Measurements from ENCODE around the gene SCFD2.

Gene SCFD2

DNA sequence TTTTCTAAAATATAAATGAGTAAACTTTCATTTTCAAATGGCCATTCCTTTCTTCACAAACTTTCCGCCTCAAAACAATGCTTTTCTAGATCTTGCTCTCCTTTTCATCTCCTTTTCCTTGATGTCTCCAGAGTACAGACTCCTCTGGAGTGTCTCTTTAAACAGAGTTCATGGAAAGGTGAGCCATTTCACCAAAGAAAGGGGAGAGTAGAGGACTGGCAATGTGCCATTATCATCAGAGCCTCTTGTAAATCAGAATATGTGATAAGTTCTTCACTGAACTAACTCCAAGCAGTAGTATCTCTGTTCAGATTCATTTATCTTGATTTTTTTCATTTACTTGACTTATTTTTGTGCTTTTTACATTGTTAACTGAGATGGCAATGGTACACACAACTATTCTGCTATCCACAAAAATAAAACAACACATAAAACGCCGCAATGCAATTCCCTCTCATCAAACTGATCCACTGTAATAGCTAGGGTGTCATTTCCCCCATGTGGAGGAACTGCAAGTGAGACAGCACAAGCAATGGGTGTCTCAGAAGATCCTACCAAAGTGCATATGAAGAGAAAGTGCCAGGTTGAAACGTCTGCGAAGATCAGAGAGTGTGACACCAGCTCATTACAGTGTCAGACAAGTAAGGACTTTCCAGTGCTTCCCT lies 378.3 kb downstream of the SCFD2 start:
- ChIA-PET POLR2A (ENCODE audit: low non-redundant PET) (no interaction called here), CTCF (no interaction called here)
- H3K27ac ChIP-seq: no peak overlapping the region
- TF ChIP-seq, protein P1, sequence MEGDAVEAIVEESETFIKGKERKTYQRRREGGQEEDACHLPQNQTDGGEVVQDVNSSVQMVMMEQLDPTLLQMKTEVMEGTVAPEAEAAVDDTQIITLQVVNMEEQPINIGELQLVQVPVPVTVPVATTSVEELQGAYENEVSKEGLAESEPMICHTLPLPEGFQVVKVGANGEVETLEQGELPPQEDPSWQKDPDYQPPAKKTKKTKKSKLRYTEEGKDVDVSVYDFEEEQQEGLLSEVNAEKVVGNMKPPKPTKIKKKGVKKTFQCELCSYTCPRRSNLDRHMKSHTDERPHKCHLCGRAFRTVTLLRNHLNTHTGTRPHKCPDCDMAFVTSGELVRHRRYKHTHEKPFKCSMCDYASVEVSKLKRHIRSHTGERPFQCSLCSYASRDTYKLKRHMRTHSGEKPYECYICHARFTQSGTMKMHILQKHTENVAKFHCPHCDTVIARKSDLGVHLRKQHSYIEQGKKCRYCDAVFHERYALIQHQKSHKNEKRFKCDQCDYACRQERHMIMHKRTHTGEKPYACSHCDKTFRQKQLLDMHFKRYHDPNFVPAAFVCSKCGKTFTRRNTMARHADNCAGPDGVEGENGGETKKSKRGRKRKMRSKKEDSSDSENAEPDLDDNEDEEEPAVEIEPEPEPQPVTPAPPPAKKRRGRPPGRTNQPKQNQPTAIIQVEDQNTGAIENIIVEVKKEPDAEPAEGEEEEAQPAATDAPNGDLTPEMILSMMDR (conservative IDR thresholded peaks at IDR 0.05; ENCODE audit: low read depth): no peak
- no peak for DNase-seq (ENCODE audit: low spot score)

DNA sequence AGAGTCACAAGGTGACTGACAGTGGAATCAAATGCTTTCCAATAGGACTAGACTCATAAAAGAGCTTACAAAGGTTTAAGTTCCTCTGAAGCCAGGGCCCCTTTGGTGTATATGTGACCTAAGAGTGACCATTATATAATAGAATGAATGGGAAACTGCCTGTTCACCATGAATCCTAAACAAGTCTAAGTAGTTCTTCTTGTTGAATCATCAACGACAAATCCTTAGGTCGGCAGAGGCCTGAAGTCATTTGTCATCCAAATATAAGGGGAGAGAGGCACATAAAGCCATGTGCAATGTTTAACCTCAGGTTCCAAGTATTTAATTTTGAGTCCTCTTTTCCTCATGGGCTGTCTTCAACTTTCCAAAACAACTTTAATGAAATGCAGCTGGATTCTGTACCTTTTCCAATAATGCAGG lies 381.4 kb downstream of the SCFD2 start:
- no peak for DNase-seq (ENCODE audit: low spot score)

DNA sequence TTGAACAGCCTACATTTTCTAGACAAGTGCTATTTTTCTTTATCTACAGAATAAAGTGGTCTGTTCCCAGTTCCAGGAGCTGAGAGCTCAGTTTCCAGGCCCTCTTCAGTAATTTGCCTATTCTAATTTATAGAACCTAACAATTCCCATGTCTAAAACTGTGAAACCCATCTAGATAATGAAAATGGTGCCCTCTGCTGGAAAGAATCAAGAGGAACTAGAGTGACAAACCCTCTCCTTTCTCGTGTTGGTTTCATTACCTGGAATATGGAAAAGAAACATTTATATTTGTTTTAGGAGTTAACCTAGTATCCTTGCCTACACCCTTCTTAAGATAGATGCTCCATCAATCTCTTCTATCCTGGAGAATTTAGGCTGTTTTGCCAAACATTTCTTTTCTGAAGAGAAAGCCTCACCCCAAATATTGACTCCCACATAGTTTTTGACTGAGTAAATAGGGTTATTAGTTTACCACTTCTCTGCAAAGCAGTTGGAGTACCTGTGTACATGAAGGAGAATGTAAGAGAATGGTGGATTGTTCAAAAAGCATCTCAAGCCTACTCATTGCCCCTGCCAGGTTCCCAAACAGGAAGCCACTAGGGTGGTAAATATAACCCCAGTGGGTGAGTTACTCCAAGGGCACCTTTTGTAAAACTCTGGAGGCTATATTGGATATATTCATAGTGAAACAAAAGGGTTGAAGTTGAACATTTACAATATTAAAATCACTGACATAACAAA lies 382.1 kb downstream of the SCFD2 start:
- DNase-seq (ENCODE audit: low spot score): peak; percentile 59
- no peak overlapping the region for H3K27ac ChIP-seq
- ChIA-PET CTCF (interaction anchor here (0.6 to 2.0 kb wide), 7 partner anchors 271 to 1281 kb away, joined by 4 to 23 read pairs (median 5); no protein-coding TSS in a partner anchor), POLR2A (ENCODE audit: low non-redundant PET) (no interaction called here)
- TF ChIP-seq, protein P1 (conservative IDR thresholded peaks at IDR 0.05; ENCODE audit: low read depth): peak; percentile 67

More for the DNA sequence above, 381.4 kb downstream of the SCFD2 start:
- ChIA-PET CTCF (interaction anchor here (0.6 to 1.0 kb wide), 2 partner anchors 121 to 439 kb away, joined by 3 to 4 read pairs; no protein-coding TSS in a partner anchor), POLR2A (ENCODE audit: low non-redundant PET) (no interaction called here)
- no peak overlapping the region for H3K27ac ChIP-seq
- TF ChIP-seq, protein P1 (conservative IDR thresholded peaks at IDR 0.05; ENCODE audit: low read depth): no peak

DNA sequence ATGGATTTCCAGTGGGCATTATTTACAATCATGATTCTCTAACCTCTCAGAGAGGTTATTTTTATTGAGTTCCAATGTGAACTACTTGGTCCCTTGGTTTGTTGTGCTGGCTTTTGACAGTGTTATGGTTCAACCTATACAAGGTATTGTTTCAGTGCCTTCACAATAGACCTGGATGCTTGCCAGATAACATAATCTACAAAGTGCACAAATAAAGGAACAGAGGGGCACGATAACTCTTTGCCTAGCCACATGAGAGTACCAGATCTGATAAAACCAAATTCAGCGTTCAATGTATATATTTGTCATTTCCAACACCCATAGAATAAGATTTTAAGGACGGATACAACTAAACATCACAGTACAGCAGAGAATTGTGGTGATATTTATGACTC lies 382.9 kb downstream of the SCFD2 start:
- TF ChIP-seq, protein P1 (conservative IDR thresholded peaks at IDR 0.05; ENCODE audit: low read depth): no peak
- no peak for DNase-seq (ENCODE audit: low spot score)
- ChIA-PET CTCF (interaction anchor here (0.6 to 2.0 kb wide), 5 partner anchors 271 to 1282 kb away, joined by 4 to 23 read pairs (median 5); no protein-coding TSS in a partner anchor), POLR2A (ENCODE audit: low non-redundant PET) (no interaction called here)
- no peak overlapping the region for H3K27ac ChIP-seq

- peak; percentile 33 for DNase-seq (ENCODE audit: low spot score)
- CTCF ChIA-PET: interaction anchor here (0.5 to 2.0 kb wide), 15 partner anchors 12 to 1254 kb away, joined by 3 to 23 read pairs (median 3); no protein-coding TSS in a partner anchor
- POLR2A ChIA-PET (ENCODE audit: low non-redundant PET): no interaction called here
- H3K27ac ChIP-seq: no peak overlapping the region
- TF ChIP-seq, protein P1 (conservative IDR thresholded peaks at IDR 0.05; ENCODE audit: low read depth): peak; percentile 74
Observed at GRCh38 chr4:52982255-52982945, 383.5 kb downstream of the SCFD2 start.

Data from RWPE1 (cell line).